A549 (cell line): Measurements from ENCODE around the gene OBSCN.

ENCODE experiments used
- CTCF ChIP-seq: fragments of >200 bp; sonication (Bioruptor Twin); formaldehyde crosslinking; IDR thresholded peaks from 3 replicates; pipeline ENCODE4 v1.5.1; 2016
- MAX ChIP-seq: IDR thresholded peaks from 2 replicates; pipeline ENCODE4 v1.6.1; 2012
- POLR2A ChIP-seq: IDR thresholded peaks from 2 replicates; pipeline ENCODE4 v1.6.1; 2012; ENCODE audit warnings: mild to moderate bottlenecking, low read length

- no peak for TF ChIP-seq POLR2A
- TF ChIP-seq CTCF = no peak
- no peak for TF ChIP-seq MAX
These were observed 32.4 kb upstream of the OBSCN start for GRCh38 chr1:228175316-228176023.
